DMS53 (cell line): Measurements from ENCODE around the gene GABARAP.

Experiments used
- DNase-seq: peaks from one replicate; lab custom pipeline; 2025; lab: John Stamatoyannopoulos, UW

The GABARAP gene

DNA sequence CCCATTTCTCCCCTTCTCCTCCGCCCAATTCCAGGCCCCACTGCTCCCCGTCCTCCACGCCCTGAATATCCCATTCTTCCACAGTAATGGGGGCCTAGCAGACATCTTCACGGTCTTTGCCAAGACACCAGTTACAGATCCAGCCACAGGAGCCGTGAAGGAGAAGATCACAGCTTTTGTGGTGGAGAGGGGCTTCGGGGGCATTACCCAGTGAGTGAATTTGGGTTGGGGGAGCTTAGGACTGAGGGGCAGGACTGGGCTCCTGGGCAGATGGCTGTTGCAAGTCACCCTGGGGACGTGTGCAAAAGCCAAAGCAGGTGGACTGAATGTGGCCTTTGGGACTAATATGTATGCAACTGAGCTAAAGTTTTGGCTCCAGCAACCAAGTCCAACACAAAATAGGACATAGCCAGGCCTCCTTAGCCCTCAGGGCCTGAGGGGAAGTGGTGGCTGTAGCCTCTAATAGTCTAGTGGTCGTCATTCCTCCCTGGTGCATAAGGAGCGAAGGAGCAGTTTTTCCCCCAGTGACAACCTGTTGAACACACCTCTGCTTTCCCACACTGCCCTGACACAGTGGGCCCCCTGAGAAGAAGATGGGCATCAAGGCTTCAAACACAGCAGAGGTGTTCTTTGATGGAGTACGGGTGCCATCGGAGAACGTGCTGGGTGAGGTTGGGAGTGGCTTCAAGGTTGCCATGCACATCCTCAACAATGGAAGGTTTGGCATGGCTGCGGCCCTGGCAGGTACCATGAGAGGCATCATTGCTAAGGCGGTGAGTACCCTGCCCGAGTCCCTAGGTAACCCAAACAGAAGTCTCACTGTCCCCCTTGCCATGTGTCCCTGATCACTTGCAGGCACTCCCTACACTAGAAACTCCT is 19.9 kb downstream of the GABARAP start:
- DNase-seq, result no peak

DNA sequence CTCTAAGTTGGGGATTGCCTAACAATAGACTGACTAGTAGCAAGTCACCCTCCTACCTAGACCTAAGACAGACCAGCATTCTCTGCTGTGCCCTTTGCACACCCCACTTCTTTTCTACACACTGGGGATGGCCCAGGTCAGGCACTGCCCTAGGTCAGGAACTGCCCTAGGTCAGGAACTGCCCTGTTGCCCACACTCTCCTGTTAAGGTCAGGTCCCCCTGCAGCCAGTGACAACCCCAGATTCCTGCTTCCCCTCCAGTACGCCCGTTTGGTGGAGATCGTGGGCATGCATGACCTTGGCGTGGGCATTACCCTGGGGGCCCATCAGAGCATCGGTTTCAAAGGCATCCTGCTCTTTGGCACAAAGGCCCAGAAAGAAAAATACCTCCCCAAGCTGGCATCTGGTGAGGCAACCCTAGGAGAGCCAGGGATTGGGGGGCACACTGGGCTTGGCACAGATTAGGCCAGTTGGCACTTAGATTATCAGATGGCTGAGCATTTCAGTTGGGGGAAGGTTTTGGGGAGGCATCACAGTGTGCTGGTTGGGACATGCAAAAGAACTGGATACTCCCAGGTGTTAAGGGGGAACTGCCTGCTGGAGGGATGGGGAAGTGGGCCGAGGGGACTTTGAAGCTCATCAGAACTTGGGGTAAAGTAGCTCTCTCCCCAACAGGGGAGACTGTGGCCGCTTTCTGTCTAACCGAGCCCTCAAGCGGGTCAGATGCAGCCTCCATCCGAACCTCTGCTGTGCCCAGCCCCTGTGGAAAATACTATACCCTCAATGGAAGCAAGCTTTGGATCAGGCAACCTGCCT is 20.8 kb downstream of the GABARAP start:
- no peak for DNase-seq

DNA sequence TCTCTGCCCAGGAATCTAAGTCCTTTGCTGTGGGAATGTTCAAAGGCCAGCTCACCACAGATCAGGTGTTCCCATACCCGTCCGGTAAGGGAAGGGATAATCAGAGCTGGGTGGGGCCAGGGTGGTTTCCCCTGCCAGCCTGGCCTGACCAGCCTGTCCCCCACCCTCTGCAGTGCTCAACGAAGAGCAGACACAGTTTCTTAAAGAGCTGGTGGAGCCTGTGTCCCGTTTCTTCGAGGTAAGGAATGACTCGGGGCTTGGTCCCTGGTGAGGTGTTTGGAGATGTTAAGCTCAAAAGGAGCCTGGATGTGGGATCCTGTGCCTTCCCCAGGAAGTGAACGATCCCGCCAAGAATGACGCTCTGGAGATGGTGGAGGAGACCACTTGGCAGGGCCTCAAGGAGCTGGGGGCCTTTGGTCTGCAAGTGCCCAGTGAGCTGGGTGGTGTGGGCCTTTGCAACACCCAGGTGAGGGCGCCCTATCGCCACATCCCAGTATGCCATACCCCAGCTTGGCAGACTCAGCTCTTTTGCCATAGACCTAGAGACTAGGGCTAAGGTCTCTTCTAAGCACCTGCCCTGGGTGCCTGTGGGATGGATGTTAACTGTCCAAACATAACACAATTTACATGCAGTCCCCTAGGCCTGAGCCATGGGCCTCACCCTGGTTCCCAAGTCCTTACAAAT is 21.5 kb downstream of the GABARAP start:
- peak; percentile 89 for DNase-seq

DNA sequence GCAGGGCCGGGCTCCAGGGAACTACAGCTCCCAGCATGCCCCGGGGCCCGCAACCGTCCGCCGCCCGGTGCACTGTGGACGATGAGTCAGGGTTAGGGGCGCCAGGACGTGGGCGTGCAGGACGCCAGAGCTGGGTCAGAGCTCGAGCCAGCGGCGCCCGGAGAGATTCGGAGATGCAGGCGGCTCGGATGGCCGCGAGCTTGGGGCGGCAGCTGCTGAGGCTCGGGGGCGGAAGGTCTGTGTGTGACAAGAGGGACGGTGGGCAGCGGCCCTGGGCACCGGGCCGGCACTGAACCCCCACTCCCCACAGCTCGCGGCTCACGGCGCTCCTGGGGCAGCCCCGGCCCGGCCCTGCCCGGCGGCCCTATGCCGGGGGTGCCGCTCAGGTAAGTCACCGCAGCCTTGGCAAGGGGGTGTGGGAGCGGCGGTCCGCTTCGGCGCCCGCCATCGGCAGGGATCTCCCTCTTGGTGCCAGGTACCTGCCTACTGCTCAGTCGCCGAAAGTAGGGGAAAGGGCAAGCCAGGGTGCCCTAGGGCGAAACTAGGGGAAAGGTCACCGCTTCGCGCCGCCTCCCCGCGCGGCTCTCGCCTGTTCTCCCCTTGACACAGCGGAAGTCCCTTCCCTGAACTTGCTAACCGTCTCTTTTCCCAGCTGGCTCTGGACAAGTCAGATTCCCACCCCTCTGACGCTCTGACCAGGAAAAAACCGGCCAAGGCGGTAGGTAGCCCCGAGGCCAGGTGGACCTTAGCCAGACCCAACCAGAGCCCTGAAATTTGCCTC is 22.2 kb downstream of the GABARAP start, which contains the start of the genes ACADVL and DLG4:
Gene ACADVL (plus strand): TSS at position 127 of the 781 bp plus-strand sequence. CDS start 47 bp downstream, at position 174.
Gene DLG4 (minus strand): TSS at position 25 of the 781 bp plus-strand sequence.
- peak; percentile 94 for DNase-seq

DNA sequence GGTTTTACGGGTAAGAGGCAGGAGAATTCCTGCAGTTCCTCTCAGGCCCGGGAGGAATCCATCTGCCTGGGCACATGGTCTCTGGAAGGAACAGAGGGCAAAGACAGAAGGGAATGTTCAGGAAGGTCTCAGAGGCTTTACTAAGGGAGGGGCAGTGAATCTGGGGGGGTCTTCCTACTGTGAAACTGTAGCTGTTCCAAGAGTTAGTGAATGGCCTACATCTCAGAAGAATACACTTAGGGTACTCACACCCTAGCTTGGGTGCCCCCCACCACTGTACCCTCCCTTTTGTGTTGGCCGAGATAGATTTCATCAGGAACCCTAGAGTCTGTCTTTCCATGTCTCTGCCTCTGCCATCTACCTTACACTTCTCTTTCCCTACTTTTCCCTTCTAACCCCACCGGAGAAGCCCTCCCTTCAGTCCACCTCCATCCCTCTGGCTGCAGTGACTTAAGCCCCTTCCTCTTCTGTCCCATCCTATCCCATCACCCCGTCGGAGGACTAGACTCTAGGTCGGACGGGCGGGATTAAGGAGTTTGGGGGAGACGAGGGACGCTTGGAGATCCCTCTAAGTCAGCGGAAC is 22.9 kb downstream of the GABARAP start:
- no peak for DNase-seq

DNA sequence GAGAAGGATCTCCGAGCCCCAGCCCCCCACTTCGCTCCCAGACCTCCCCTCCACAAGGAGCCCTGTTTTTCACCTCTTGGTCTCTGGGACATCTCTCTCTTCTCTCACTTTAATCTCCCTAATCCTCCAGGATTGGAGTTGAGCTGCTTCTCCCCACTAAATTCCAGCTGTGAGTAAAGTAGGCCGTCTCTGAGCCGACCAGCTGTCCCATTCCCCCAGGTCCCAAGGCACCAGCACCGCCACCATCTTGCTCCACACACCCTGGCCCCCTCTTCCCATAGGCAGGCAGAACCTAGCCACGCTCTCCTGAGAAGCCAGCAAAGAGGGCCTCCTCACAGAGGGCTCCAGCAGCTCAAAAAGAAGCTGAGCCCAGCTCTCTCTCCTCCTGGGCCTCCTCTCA is 23.5 kb downstream of the GABARAP start:
- no peak for DNase-seq

DNA sequence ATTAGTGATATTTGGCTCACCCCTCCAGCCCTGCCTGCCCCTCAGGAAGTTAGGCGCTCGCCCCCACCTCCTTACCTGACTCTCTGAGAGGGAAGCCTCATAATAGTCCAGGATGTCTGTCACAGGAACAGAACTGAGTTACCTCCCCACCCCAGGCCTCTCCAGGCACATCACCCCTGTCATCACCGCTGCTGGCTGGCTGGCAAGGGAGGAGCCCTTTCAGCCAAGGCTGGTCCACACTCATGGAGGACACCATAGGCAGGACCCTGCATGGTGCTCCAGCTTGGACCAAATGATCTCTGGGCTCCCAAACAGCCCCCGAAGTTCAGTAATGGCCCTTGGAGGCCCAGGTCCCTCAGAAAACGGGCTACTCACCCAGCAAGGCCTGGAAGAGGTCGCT is 24.1 kb downstream of the GABARAP start:
- no peak for DNase-seq

DNA sequence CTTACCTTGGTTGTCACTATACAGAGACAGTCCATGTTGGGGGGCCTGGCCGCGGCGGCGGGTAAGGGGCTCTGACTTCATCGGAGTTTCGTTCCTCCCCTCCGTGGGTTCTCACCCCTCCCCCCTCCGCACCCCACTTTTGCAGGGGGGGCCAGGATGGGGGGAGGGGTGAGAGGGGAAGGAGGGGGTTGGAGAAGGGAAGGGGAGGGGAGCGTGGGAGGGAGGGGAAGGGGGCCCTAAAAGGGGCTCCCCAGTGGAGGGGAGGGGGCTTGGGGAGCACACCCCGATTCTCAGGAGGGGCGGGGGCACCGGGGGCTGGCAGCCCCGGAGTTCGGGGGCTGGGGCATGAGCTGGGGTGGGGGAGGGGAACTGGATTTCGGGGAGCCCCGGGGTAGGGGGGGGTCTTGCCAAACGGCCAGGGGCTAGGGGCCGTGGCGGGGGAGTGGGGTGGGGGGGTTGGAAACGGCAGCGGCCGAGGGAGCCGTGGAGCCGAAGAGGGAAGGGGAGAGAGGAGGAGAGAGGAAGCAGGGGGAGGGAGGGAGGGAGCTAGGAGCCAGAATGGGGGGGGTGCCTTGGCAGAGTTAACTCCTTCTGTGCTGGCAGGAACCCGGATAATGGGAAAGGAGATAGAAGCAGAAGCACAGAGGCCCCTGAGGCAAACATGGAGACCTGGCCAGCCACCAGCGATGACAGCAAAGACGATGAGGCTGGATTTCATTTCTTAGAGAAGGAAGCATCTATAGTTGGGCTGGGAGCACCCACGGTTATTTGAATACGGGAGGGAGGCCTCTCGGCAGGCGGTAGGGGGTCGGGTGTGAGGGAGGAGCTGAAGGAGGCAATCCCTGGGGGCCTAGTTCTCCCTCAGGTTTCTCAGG is 24.9 kb downstream of the GABARAP start:
- peak; percentile 74 for DNase-seq

DNA sequence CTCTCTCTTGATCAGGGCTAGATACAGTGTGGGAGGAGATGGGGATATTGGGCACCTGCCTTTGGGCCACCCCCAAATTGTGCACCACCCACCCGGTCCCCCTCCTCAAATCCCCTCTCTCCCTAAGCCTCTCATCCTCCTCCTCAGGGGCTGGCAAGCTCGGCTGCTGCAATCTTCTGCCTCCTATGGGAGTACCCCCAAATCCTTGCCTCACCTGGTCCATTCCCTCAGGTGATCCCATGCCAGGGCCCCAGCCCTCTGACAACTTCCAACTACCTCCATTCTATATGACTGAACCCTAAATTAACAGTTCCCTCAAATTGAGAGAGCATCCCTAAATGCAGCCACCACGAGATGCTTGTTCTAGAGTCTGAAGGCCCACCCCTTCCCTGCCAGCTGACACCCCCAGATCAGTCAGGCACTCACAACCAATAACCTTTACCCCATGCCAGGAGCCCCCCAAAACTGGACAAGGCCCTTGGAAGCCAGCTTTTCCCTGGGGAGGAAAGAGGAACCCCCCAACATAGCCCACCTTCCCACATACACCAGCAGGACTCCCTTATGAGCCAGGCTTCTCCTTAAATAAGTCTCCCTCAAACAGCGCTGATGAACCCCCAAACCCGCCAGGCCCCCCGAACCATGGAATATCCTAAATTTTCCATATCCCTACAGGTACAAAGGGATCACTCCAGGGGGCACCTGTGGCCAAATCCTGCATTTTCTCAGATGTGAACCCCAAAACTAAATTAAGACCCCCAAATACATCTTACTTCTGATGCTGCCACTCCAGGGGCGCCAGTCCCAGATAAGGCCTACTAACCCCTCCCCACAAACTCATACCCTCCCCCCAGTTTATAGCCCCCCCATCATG is 25.8 kb downstream of the GABARAP start:
- no peak for DNase-seq

DNA sequence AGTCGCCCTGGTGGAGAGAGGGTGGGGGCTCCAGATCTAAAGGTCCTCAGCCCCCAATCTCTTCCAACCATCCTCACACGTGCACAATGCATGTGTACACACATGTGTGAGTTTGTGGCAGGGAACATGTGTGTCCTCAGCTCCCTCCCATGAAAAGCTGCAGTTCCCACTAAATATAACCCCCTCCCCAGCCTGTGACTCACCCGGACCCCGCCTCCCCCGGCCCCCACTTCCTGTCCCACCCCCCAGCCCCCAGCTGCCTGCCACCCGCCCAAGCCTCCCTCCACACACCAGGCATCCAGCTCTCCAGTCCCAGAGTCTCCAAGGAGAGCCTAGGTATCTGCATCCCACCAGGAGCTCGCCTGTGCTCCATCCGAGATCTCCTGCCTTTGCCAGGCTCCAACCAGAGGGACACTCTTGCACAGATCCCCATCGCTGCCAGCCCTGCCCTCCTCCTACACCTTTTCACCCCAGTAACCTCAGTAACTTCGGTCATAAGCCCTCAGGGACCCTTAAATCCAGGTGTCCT is 26.5 kb downstream of the GABARAP start:
- peak; percentile 49 for DNase-seq

DNA sequence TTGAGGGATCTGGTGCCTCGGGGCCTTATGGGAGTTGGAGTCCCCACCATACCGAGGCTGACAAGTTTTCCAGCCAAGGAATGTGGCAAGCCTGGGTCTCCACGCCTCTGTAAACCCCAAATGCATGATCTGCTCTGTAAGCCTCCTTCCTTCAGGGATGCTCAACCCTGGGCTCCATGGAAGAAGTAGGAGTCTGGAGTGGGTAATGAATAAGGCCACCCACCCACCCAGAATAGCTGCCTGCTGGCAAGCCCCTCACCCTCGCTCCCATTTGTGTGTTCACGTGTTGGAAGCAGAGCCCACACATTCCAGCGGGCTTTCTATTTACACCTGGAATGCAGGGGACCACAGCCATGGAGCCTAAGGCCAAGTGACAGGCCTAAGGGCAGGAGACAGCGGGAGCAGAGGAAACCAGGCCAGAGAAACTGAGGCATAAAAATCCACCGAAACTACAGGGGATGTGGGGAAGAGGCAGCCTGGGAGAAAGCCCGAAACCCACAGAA is 27.1 kb downstream of the GABARAP start:
- DNase-seq, result no peak

DNA sequence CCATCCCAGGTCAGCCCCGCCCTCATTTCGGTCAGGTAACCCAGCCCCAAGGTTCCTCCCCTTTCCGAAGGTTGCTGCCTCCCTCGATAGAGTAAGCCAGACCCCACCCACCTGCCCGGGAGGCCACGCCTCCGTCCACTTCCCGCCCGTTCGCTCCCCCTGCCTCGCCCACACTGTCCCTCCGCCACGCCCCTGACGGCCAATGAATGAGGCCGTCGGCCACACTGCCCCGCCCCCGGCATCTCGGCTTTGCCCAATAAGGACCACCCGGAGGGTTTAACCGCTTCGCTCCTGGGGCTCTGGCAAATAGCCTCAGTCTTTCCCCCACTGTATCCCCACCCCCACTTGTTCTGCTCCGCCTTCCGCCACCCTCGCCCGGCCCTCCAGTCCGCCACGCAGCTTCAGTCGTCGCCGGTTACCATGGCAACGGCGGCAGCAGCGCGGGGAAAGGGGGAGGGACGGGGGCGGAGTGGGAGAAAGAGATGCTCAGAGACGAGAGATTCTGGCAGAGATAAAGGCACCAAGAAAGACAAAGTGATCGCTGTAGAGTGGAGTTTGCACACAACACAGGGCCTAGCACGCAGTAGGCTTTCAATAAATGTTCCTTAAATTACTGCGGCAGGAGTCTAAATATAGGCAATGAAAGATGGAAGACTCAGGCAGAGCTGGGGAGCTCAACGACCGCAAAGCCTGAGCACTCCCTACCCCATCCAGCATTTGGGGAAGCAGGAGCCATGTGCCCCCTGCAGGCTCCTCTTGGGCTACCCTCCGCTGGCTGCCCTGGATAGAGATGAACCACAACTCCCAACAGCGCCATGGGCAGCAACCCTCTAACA is 27.7 kb downstream of the GABARAP start:
- DNase-seq, result peak; percentile 100

DNA sequence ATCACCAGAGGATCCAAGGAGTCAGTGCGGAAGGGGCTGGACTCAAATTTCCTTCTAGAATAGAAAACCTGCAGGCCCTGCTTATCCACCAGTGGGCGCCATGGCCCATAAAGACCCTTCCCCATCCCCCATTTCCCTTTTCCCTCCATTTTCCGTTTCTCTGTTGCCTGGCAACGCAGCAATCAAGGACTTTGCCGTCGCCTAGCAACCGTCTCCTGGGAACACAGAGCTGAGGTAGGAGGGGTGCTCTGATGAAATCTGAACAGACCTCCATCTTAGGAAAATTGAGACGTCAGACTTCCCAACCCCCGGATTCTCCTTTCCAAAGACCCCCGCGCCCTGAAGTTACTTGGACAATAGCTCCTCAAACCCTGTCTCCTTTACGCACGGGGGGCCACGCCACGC is 28.4 kb downstream of the GABARAP start:
- peak; percentile 98 for DNase-seq

DNA sequence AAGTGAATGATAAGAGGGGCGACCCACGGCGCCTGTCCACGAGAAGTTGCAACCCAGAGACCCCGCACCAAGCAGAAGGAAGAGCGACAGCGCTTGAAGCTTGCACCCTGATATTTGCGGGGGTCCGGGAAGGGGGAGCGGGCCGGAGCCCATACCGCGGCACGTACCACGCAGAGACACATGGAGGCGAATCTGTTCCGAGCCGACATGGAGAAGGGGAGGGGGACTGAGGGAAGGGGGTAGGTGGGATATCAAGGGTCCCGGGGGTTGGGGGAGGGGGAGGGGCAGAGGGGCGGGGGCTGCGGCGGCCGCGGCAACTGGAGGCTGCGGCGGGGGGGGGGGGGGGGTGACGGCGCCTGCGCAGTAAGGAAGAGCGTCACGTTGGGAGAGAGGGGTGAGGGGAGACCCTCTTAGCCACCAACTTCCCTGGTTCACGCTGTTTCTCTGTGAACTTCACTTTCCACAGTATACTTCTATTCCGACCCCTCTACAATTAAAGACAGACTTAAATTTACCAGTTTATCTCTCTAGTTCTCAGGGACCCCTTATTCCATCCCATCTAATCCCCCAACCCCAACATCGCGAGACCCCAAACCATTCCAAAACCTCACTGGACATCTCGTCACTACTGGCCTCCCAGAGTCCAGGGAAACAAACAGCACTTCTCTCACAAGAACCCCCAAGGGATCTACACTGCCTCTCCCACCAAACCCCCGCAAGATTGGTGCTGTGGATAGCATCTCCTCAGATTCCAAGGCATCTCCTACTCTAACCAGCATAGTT is 30.6 kb downstream of the GABARAP start:
- DNase-seq, result no peak

DNA sequence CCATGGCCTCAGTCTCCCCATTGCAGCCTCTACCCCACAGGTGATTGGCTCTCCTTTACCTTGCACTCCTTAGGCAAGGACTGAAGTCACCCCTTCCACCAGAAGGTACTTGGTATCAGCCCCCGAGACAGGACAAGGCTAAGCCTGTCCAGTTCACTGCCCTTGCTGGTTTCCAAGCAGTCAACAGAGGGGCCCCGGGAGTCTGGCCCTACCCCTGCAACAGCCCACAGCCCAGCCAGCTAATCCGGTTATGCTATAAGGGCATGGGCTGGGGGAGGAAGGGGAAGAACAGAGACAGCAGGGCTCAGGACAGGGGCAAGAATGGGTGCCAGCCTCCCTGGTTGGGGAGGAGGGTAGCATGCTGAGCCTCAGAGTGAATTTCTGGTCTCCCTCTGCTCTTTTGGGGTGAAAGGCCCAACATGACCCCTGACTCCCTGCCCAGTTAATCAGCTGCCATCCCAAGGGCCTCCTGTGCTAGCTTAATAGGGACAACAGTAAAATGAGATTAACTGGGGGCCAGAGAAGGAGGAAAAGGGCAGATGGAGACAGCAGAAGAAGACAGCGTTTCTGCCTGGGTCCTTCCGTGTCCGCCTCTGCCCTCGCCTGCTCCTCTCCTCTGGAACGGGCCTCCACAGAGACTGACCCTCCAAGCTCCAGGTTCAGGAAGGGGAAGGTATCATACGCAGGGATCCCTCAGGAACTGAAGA is 33.3 kb downstream of the GABARAP start:
- no peak for DNase-seq

DNA sequence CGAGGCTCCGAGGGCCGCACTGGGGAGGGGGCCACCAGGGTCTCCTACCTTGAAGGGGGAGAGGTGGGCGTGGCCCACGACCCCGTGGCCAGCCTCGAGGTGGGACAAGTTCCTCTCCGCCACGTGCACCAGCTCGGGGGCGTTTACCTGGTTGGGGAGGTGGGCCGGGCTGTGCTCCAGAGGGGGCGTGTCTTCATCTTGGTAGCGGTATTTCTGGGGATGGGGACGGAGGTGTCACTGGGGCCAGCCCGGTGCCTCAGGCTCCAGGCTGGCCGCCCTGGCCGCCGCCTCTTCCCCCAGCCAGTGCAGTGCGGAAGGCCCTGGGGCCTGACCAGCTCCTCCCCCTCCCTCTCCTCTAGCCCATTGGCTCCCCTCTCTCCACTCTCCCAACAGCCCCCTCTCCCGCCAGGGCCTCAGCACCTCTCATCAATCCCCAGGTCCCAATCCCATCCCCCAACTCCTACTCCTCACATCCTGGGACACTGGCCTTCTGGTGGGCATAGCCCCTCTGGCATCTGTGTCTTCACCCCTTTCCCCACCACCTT is 34.1 kb downstream of the GABARAP start:
- no peak for DNase-seq
